Ishikawa (cell line): ENCODE data around the gene CDCP2.

Experiments used
- CEBPB ChIP-seq: IDR thresholded peaks from 2 replicates; pipeline ENCODE4 v1.6.1; 2012
- CREB1 ChIP-seq: IDR thresholded peaks from 2 replicates; pipeline ENCODE4 v1.6.1; 2012; ENCODE audit warnings: low read depth
- EGR1 ChIP-seq: IDR thresholded peaks from 2 replicates; pipeline ENCODE4 v1.6.1; 2012
- EP300 ChIP-seq: IDR thresholded peaks from 2 replicates; pipeline ENCODE4 v1.6.1; 2012; ENCODE audit warnings: borderline replicate concordance
- FOXM1 ChIP-seq: IDR thresholded peaks from 2 replicates; pipeline ENCODE4 v1.6.1; 2012; ENCODE audit warnings: low read depth, borderline replicate concordance
- MAX ChIP-seq: IDR thresholded peaks from 2 replicates; pipeline ENCODE4 v1.6.1; 2012
- NFIC ChIP-seq: IDR thresholded peaks from 2 replicates; pipeline ENCODE4 v1.6.1; 2012
- RAD21 ChIP-seq: IDR thresholded peaks from 2 replicates; pipeline ENCODE4 v1.6.1; 2012; ENCODE audit warnings: low read depth
- REST ChIP-seq: IDR thresholded peaks from 2 replicates; pipeline ENCODE4 v1.6.1; 2012; ENCODE audit warnings: low read depth, mild to moderate bottlenecking
- TAF1 ChIP-seq: IDR thresholded peaks from 2 replicates; pipeline ENCODE4 v1.6.1; 2012; ENCODE audit warnings: low read depth, mild to moderate bottlenecking
- TCF12 ChIP-seq: IDR thresholded peaks from 2 replicates; pipeline ENCODE4 v1.6.1; 2012; ENCODE audit warnings: low read depth
- TEAD4 ChIP-seq: IDR thresholded peaks from 2 replicates; pipeline ENCODE4 v1.6.1; 2012
- YY1 ChIP-seq: IDR thresholded peaks from 2 replicates; pipeline ENCODE4 v1.6.1; 2012; ENCODE audit warnings: low read depth
- ZBTB7A ChIP-seq: IDR thresholded peaks from 2 replicates; pipeline ENCODE4 v1.6.1; 2012; ENCODE audit warnings: low read depth
- TF ChIP-seq, protein P1 (sequence below): IDR thresholded peaks from 2 replicates; pipeline ENCODE4 v1.6.1; 2012

Gene CDCP2

GRCh38 chr1:54191525-54191924 is 38.7 kb upstream of the CDCP2 start:
- TF ChIP-seq CREB1 = no peak
- TF ChIP-seq CEBPB = no peak
- TF ChIP-seq EGR1 = no peak
- no peak for TF ChIP-seq ZBTB7A
- TF ChIP-seq TAF1 = no peak
- TF ChIP-seq MAX = no peak
- TF ChIP-seq YY1 = no peak
- TF ChIP-seq TEAD4 = no peak
- no peak for TF ChIP-seq EP300
- TF ChIP-seq, protein P1, sequence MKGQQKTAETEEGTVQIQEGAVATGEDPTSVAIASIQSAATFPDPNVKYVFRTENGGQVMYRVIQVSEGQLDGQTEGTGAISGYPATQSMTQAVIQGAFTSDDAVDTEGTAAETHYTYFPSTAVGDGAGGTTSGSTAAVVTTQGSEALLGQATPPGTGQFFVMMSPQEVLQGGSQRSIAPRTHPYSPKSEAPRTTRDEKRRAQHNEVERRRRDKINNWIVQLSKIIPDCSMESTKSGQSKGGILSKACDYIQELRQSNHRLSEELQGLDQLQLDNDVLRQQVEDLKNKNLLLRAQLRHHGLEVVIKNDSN = no peak
- no peak for TF ChIP-seq REST

- TF ChIP-seq REST (no peak), ZBTB7A (no peak), MAX (no peak), TEAD4 (no peak), EGR1 (no peak), RAD21 (no peak)
Observed at GRCh38 chr1:54190526-54190925, 37.7 kb upstream of the CDCP2 start.

DNA sequence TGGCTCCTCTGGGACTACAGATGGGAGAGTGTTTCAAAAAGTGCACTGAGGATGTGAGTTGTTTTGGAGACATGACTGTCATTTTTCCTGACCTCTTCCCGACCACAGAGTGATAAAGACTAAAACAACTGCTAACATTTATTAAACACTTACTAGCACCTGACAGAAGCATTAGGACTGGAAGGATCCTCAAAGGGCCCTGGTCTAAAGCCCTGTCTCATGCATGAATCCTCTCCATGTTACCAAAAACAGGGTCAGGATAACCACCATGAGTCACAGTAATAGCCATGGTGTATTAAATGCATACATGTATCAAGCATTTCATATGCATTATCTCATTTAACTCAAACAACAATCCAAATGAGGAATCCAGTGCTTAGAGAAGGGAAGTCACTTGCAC is 35.5 kb upstream of the CDCP2 start:
- TF ChIP-seq EP300 (no peak), FOXM1 (no peak), MAX (no peak), RAD21 (no peak), ZBTB7A (no peak), EGR1 (no peak), REST (no peak), TAF1 (no peak), NFIC (no peak), CREB1 (no peak), TCF12 (no peak), TEAD4 (no peak), YY1 (no peak), CEBPB (no peak)
- TF ChIP-seq, protein P1 = no peak

- TF ChIP-seq FOXM1 = no peak
- no peak for TF ChIP-seq YY1
- no peak for TF ChIP-seq CEBPB
- no peak for TF ChIP-seq RAD21
- no peak for TF ChIP-seq CREB1
Observed at GRCh38 chr1:54186056-54186455, 33.3 kb upstream of the CDCP2 start.
